Measurements from ENCODE around the gene PRR20A.
"Not testable (repeated sequence)": the region's sequence is repeated elsewhere in the genome, so short reads cannot be mapped to it uniquely, and the experiment has no call there.

DNA sequence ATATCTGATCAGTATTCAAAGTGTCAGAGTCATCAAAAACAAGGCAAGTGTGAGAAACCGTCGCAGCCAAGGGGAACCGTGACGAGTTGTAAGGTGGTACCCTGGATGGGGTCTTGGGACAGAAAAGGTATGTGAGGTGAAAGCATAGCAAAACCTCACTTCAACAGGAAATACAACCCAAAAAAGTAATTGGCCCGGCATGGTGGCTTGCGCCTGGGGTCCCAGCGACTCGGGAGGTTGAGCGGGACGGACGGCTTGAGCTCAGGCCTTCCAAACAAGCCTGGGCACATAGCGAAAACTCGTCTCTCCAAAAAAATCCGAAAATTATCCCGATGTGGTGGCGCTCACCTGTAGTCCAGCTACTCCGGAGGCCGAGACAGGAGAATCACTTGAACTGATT lies 937 bp upstream of the PRR20A start:
- not testable (repeated sequence) for TF ChIP-seq POLR2A, TAF1 (IDR thresholded peaks at IDR 0.05; ENCODE audit: low read depth, low read length)

Data from GM12891 (cell line).